GM12873 (cell line): ENCODE measurements around the gene NUP107.

Experiments
- TF ChIP-seq, protein P1 (sequence below): IDR thresholded peaks from 2 replicates; pipeline ENCODE4 v1.5.1; 2012; ENCODE audit warnings: low read depth, mild to moderate bottlenecking, moderate library complexity, low read length, control low read depth; ENCODE audit not compliant: insufficient read depth; ENCODE audit errors: missing control alignments

NUP107 gene

GRCh38 chr12:68648179-68648578, 38.6 kb upstream of the NUP107 start:
- TF ChIP-seq, protein P1, sequence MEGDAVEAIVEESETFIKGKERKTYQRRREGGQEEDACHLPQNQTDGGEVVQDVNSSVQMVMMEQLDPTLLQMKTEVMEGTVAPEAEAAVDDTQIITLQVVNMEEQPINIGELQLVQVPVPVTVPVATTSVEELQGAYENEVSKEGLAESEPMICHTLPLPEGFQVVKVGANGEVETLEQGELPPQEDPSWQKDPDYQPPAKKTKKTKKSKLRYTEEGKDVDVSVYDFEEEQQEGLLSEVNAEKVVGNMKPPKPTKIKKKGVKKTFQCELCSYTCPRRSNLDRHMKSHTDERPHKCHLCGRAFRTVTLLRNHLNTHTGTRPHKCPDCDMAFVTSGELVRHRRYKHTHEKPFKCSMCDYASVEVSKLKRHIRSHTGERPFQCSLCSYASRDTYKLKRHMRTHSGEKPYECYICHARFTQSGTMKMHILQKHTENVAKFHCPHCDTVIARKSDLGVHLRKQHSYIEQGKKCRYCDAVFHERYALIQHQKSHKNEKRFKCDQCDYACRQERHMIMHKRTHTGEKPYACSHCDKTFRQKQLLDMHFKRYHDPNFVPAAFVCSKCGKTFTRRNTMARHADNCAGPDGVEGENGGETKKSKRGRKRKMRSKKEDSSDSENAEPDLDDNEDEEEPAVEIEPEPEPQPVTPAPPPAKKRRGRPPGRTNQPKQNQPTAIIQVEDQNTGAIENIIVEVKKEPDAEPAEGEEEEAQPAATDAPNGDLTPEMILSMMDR = no peak

GRCh38 chr12:68665016-68665569, 21.7 kb upstream of the NUP107 start:
- TF ChIP-seq, protein P1 = no peak

GRCh38 chr12:68667291-68667690, 19.5 kb upstream of the NUP107 start:
- TF ChIP-seq, protein P1 = no peak

- TF ChIP-seq, protein P1 = no peak
Observed at GRCh38 chr12:68667896-68668295, 18.9 kb upstream of the NUP107 start.

- TF ChIP-seq, protein P1 = no peak
Observed at GRCh38 chr12:68671179-68671578, 15.6 kb upstream of the NUP107 start.

- TF ChIP-seq, protein P1 = no peak
Observed at GRCh38 chr12:68673788-68674187, 13.0 kb upstream of the NUP107 start.

DNA sequence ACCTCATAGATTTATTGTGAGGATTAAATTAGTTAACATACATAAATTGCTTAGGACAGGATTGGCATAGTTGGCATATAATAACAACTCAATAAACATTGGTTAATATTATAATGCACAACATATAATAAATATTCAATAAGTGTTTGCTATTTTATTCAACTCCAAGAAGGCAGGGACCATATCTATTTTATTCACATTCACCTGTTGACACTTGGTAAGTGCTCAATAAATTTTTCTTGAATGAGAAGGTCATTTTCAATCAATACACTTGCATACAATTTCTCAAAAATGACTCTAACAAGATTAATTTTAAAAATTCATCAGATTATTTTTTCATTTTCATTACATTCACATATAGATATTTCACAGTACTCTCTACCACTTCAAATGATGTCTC, 12.4 kb upstream of the NUP107 start:
- TF ChIP-seq, protein P1 = no peak
